Subcutaneous abdominal adipose tissue (tissue), 5 donors: ENCODE results near the gene RGP1.

Source experiments
- H3K27ac ChIP-seq: one replicate; pipeline ENCODE4 v1.7.0; 2013; ENCODE audit warnings: low read depth, mild to moderate bottlenecking, inconsistent platforms, low read length, moderate library complexity
- H3K27me3 ChIP-seq, 5 donors: one replicate each; pipeline ENCODE4 v1.7.0; 2013; ENCODE audit warnings: low read length in 5 of 5, inconsistent platforms in 1 of 5; ENCODE audit not compliant: control insufficient read depth in 5 of 5, insufficient read depth in 4 of 5
- H3K36me3 ChIP-seq, 5 donors: one replicate each; pipeline ENCODE4 v1.7.0; 2013; ENCODE audit warnings: low read length in 5 of 5; ENCODE audit not compliant: control insufficient read depth in 5 of 5, insufficient read depth in 5 of 5
- H3K4me1 ChIP-seq, 5 donors: one replicate each; pipeline ENCODE4 v1.7.0; 2013; ENCODE audit warnings: low read length in 5 of 5, mild to moderate bottlenecking in 3 of 5, moderate library complexity in 1 of 5; ENCODE audit not compliant: control insufficient read depth in 5 of 5, insufficient read depth in 5 of 5
- H3K4me3 ChIP-seq, 5 donors: one replicate each; pipeline ENCODE4 v1.7.0; 2013; ENCODE audit warnings: low read length in 5 of 5, low read depth in 1 of 5
- H3K9ac ChIP-seq, 5 donors: one replicate each; pipeline ENCODE4 v1.7.0; 2013; ENCODE audit warnings: low read length in 5 of 5, mild to moderate bottlenecking in 4 of 5, moderate library complexity in 3 of 5
- H3K9me3 ChIP-seq, 5 donors: one replicate each; pipeline ENCODE4 v1.7.0; 2013; ENCODE audit warnings: low read length in 5 of 5; ENCODE audit not compliant: control insufficient read depth in 5 of 5
- donor health status: healthy.
- donor health status: healthy.
- donor health status: healthy.
- donor health status: healthy.
- donor health status: healthy.

Gene RGP1, protein sequence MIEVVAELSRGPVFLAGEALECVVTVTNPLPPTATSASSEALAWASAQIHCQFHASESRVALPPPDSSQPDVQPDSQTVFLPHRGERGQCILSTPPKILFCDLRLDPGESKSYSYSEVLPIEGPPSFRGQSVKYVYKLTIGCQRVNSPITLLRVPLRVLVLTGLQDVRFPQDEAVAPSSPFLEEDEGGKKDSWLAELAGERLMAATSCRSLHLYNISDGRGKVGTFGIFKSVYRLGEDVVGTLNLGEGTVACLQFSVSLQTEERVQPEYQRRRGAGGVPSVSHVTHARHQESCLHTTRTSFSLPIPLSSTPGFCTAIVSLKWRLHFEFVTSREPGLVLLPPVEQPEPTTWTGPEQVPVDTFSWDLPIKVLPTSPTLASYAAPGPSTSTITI

DNA sequence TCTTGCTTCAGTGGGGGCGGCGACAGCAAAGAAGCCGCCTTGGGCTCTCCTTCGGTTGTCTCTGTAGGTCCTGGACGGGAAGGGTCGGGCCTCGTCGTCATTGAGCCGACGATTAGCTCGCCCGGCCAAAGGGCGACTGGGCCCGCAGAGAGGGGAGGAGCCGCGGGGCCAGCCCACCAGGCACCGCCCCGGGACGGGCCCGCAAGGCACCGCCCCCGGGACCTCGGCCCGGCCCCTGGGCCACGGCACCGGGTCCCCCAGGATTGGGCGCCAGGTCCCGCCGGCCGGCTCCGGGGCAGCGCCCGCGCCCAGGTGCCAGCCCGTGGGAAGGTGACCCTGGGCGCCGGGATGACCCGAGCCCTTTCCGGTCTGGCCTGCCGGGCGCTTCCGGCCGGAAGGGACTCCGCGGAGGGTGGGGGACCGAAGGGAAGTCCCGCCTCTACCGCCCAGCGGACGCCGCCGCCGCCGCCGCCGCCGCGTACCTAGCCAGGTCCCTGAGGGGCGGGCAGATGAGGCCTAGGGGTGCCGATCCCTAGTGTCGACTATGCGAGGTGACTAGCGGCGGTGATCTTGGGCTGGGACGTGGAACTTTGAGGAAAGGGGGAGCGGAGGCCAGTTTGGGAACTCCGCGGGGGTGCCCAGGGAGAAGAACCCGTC is at the start of gene RGP1, which contains the start of gene GBA2:
TSS of gene RGP1 (plus strand) at position 430 of the 657 bp plus-strand sequence. CDS start 469 bp downstream, outside the sequence.
TSS of gene GBA2 (minus strand) at position 371 of the 657 bp plus-strand sequence. CDS start 524 bp downstream, outside the sequence.
- no peaks in the 10 kb centered on the region for H3K27me3 ChIP-seq
- no peaks in the 10 kb centered on the region for H3K9me3 ChIP-seq
- peak within 1 kb of the TSS; percentile 91 for H3K27ac ChIP-seq
- peak within 1 kb of the TSS; percentile 75 to 95 (median 89) for H3K4me3 ChIP-seq
- H3K4me1 ChIP-seq = peaks cover 16 to 52% (median 49%) of the 10 kb centered on the region in 5 donors
- H3K9ac ChIP-seq = peak within 1 kb of the TSS; percentile 85 to 97 (median 95)
- H3K36me3 ChIP-seq = peaks cover 5 to 45% (median 42%) of the 10 kb centered on the region in 5 donors

DNA sequence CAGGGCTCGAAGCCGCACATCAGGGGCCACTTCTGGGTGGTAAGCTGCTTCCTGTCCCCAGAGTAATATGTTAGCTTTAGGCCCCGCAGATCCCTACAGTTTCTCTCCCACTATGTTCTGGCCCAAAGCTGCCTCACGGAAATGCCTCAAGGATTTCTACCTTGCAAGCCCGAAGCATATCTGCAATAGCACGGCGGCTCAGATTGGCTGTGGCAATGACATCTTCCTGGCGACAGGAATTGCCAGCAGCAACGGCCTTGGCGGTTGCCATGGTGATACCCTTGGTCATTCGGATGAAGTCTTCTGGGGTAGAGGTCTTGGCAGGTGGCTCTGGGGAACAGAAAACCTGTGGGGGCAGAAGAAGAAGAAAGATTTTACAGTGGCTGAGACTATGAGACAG is 49.1 kb upstream of the RGP1 start:
- no peak overlapping the region for H3K4me3 ChIP-seq
- H3K9me3 ChIP-seq = no peaks in the 10 kb centered on the region
- no peak overlapping the region for H3K27ac ChIP-seq
- peaks cover 19 to 94% (median 90%) of the 10 kb centered on the region in 5 donors for H3K36me3 ChIP-seq
- H3K4me1 ChIP-seq = peaks cover 0 to 4% (median 0%) of the 10 kb centered on the region in 5 donors
- H3K27me3 ChIP-seq = no peaks in the 10 kb centered on the region
- H3K9ac ChIP-seq = no peak overlapping the region

- Histone ChIP-seq H3K27ac (no peak overlapping the region), H3K4me3 (no peak overlapping the region), H3K9me3 (no peaks in the 10 kb centered on the region), H3K36me3 (peaks cover 19 to 99% (median 96%) of the 10 kb centered on the region in 5 donors), H3K27me3 (no peaks in the 10 kb centered on the region), H3K4me1 (peaks cover 0 to 6% (median 0%) of the 10 kb centered on the region in 5 donors), H3K9ac (no peak overlapping the region)
Observed at GRCh38 chr9:35700942-35701341, 48.1 kb upstream of the RGP1 start.

DNA sequence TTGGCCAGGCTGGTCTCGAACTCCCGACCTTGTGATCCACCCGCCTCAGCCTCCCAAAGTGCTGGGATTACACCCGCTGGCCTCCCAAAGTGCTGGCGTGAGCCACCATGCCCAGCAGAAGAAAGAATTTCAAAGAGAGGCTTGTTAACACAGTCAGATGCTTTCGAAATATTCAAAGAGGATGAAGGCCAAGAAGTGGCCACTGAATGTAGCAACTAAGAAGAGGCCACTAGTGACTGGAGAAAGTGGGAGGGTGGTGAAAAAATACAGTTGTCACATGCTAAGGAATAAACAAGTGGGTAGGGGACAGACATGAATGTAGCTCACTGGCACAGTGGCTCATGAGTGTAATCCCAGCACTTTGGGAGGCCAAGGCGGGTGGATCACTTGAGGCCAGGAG is 46.4 kb upstream of the RGP1 start:
- peaks cover 0 to 9% (median 0%) of the 10 kb centered on the region in 5 donors for H3K4me1 ChIP-seq
- H3K27ac ChIP-seq = no peak overlapping the region
- no peak overlapping the region for H3K4me3 ChIP-seq
- H3K36me3 ChIP-seq = peaks cover 19 to 99% (median 98%) of the 10 kb centered on the region in 5 donors
- H3K9me3 ChIP-seq = no peaks in the 10 kb centered on the region
- no peaks in the 10 kb centered on the region for H3K27me3 ChIP-seq
- no peak overlapping the region for H3K9ac ChIP-seq

- Histone ChIP-seq H3K9ac (no peak overlapping the region), H3K36me3 (peaks cover 24 to 99% (median 98%) of the 10 kb centered on the region in 5 donors), H3K27ac (no peak overlapping the region), H3K4me3 (no peak overlapping the region), H3K4me1 (peaks cover 0 to 9% (median 0%) of the 10 kb centered on the region in 5 donors), H3K9me3 (no peaks in the 10 kb centered on the region), H3K27me3 (no peaks in the 10 kb centered on the region)
Observed at GRCh38 chr9:35703906-35704672, 45.0 kb upstream of the RGP1 start.

GRCh38 chr9:35705372-35705771 is 43.7 kb upstream of the RGP1 start:
- Histone ChIP-seq H3K4me1 (peaks cover 0 to 9% (median 0%) of the 10 kb centered on the region in 5 donors), H3K36me3 (peaks cover 25 to 94% (median 93%) of the 10 kb centered on the region in 5 donors), H3K4me3 (no peak overlapping the region), H3K27me3 (no peaks in the 10 kb centered on the region), H3K27ac (no peak overlapping the region), H3K9ac (no peak overlapping the region), H3K9me3 (no peaks in the 10 kb centered on the region)

DNA sequence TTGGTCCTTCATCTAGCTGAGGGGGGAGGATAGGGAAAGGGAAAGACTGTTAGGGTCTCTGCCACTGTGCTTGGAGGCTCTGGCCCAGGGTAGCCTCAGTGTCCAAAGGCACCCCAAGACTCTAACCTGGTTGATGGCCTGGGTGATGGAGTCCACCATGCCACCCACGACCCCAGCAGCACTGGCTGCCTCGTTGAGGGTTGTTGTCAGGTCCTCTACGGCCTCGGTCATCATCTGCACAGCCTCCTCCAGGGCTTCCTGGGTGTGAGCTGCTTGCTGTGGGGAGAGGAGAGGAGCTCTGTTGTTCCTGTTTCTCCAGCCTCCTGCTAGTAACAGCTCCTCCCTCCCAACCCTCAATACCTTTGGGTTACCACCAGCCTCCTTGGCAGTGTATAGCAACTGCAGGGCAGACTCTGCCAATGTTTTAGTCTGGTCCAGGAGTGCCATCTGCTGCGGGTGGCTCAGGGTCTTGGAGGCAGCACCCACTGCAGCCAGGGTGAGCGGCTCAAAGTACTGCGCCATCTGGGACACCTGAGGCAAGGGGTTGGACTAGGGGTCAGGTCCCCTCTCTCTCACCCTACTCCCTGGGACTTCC is 43.2 kb upstream of the RGP1 start:
- no peak overlapping the region for H3K27ac ChIP-seq

GRCh38 chr9:35706951-35707350 is 42.1 kb upstream of the RGP1 start:
- Histone ChIP-seq H3K4me3 (no peak overlapping the region), H3K9ac (no peak overlapping the region), H3K4me1 (peaks cover 0 to 9% (median 0%) of the 10 kb centered on the region in 5 donors), H3K9me3 (no peaks in the 10 kb centered on the region), H3K27me3 (no peaks in the 10 kb centered on the region), H3K27ac (no peak overlapping the region), H3K36me3 (peaks cover 13 to 94% (median 93%) of the 10 kb centered on the region in 5 donors)

More for the DNA sequence above, 43.2 kb upstream of the RGP1 start:
- Histone ChIP-seq H3K36me3 (peaks cover 20 to 94% (median 93%) of the 10 kb centered on the region in 5 donors), H3K27me3 (no peaks in the 10 kb centered on the region), H3K4me3 (no peak overlapping the region), H3K9ac (no peak overlapping the region), H3K4me1 (peaks cover 0 to 9% (median 0%) of the 10 kb centered on the region in 5 donors), H3K9me3 (no peaks in the 10 kb centered on the region)

- no peaks in the 10 kb centered on the region for H3K27me3 ChIP-seq
- no peak overlapping the region for H3K27ac ChIP-seq
- no peaks in the 10 kb centered on the region for H3K9me3 ChIP-seq
- no peak overlapping the region for H3K9ac ChIP-seq
- H3K4me1 ChIP-seq = peaks cover 0 to 9% (median 0%) of the 10 kb centered on the region in 5 donors
- H3K36me3 ChIP-seq = peaks cover 13 to 95% (median 94%) of the 10 kb centered on the region in 5 donors
- H3K4me3 ChIP-seq = no peak overlapping the region
Observed at GRCh38 chr9:35708146-35708545, 40.9 kb upstream of the RGP1 start.
